Measurements from ENCODE around the gene TGM4.

The TGM4 gene

DNA sequence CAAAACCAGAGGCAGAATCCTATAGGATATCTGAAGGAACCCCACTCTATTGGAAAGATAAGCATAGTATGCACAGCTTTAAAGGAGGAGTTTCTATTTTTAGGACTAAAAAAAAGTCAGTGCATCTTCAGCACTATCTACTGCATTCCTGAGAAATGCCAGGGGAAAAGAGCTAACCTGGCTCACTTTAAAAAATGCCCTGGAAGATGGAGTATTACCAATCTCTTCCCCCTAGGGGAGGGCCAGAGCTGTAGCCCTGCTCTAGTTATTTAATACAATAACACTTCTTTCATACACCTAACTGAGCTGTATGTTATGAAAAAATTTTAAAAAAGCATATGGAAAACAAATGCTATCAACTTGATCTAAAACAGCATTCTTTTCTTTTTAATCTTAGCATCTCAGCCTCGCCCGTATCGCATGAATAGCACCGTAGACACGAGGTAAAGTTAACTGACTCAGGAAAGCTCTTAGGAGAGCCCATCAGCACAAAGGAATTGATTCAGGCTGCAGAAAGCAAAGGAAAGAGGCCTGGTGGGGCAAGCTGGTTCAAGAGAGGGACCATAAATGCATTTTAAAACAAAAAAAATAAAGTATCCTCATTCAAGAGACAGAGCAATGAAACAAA is 50.2 kb downstream of the TGM4 start:
- no peaks in the 10 kb centered on the region for H3K36me3 ChIP-seq (ENCODE audit: low read length)
- no peak overlapping the region for H3K4me2 ChIP-seq (ENCODE audit: low read depth, low read length, poor library complexity, severe bottlenecking)
- no peak overlapping the region for H3K27ac ChIP-seq (ENCODE audit: low read depth, low read length)

GRCh38 chr3:44926172-44926571 is 51.8 kb downstream of the TGM4 start:
- no peaks in the 10 kb centered on the region for H3F3A ChIP-seq (ENCODE audit: insufficient read depth)
- TF ChIP-seq CTCF (IDR thresholded peaks at IDR 0.05; ENCODE audit: insufficient read depth, low read length, poor library complexity, severe bottlenecking) (no peak), EZH2phosphoT487 (conservative IDR thresholded peaks at IDR 0.05; ENCODE audit: low read length) (no peak)
- H3K9me2 ChIP-seq (replicated peaks; ENCODE audit: insufficient read depth, low read length) = no peaks in the 10 kb centered on the region
- H3K79me2 ChIP-seq (ENCODE audit: insufficient read depth, low read length) = no peaks in the 10 kb centered on the region
- no peak overlapping the region for H3K4me2 ChIP-seq (ENCODE audit: low read depth, low read length, poor library complexity, severe bottlenecking)
- H3K9me3 ChIP-seq (ENCODE audit: insufficient read depth, low read length) = no peaks in the 10 kb centered on the region
- H3K4me3 ChIP-seq (ENCODE audit: insufficient read depth, low read length, poor library complexity, severe bottlenecking) = no peak overlapping the region
- no peaks in the 10 kb centered on the region for H3K36me3 ChIP-seq (ENCODE audit: low read length)
- no peaks in the 10 kb centered on the region for H4K20me1 ChIP-seq (ENCODE audit: low read depth, low read length)
- H2AFZ ChIP-seq (ENCODE audit: low read depth, low read length, severe bottlenecking) = no peak overlapping the region
- no peak overlapping the region for H3K9ac ChIP-seq (ENCODE audit: low read length)
- H3K27me3 ChIP-seq (ENCODE audit: low read length) = no peaks in the 10 kb centered on the region
- H3K27ac ChIP-seq (ENCODE audit: low read depth, low read length) = no peak overlapping the region

More for the DNA sequence above, 50.2 kb downstream of the TGM4 start:
- H3F3A ChIP-seq (ENCODE audit: insufficient read depth) = no peaks in the 10 kb centered on the region
- no peaks in the 10 kb centered on the region for H3K9me2 ChIP-seq (replicated peaks; ENCODE audit: insufficient read depth, low read length)
- no peaks in the 10 kb centered on the region for H3K9me3 ChIP-seq (ENCODE audit: insufficient read depth, low read length)
- no peak overlapping the region for H2AFZ ChIP-seq (ENCODE audit: low read depth, low read length, severe bottlenecking)
- no peaks in the 10 kb centered on the region for H3K79me2 ChIP-seq (ENCODE audit: insufficient read depth, low read length)
- no peak overlapping the region for H3K9ac ChIP-seq (ENCODE audit: low read length)
- no peaks in the 10 kb centered on the region for H4K20me1 ChIP-seq (ENCODE audit: low read depth, low read length)
- H3K4me3 ChIP-seq (ENCODE audit: insufficient read depth, low read length, poor library complexity, severe bottlenecking) = no peak overlapping the region
- no peak for TF ChIP-seq CTCF (IDR thresholded peaks at IDR 0.05; ENCODE audit: insufficient read depth, low read length, poor library complexity, severe bottlenecking)
- TF ChIP-seq EZH2phosphoT487 (conservative IDR thresholded peaks at IDR 0.05; ENCODE audit: low read length) = no peak
- H3K27me3 ChIP-seq (ENCODE audit: low read length) = no peaks in the 10 kb centered on the region

DNA sequence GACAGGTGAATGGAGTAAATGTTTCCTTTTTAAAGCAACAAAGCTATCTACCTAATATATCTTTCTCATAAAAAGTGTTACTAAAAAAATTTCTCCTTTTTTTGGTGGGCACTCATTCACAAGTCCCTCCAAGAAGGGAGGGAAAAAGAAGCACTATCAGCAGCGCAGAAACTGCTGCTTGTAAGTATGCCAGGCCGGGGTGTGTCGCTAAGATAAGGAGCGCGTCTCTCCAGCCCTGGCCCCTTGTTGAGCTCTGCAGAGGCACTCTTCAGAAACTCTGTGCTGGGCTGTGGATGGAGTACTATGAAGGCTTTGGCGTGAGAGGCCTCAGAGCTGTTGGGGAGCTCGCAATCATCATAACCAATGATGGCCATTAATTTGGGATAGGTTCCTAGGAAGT is 52.5 kb downstream of the TGM4 start:
- Histone ChIP-seq H3K4me3 (ENCODE audit: insufficient read depth, low read length, poor library complexity, severe bottlenecking) (no peak overlapping the region), H3K9ac (ENCODE audit: low read length) (no peak overlapping the region), H3K27me3 (ENCODE audit: low read length) (no peaks in the 10 kb centered on the region), H3K9me2 (replicated peaks; ENCODE audit: insufficient read depth, low read length) (no peaks in the 10 kb centered on the region), H3K79me2 (ENCODE audit: insufficient read depth, low read length) (no peaks in the 10 kb centered on the region), H3K4me2 (ENCODE audit: low read depth, low read length, poor library complexity, severe bottlenecking) (no peak overlapping the region), H2AFZ (ENCODE audit: low read depth, low read length, severe bottlenecking) (no peak overlapping the region), H3K27ac (ENCODE audit: low read depth, low read length) (no peak overlapping the region), H3F3A (ENCODE audit: insufficient read depth) (no peaks in the 10 kb centered on the region), H4K20me1 (ENCODE audit: low read depth, low read length) (no peaks in the 10 kb centered on the region), H3K36me3 (ENCODE audit: low read length) (no peaks in the 10 kb centered on the region), H3K9me3 (ENCODE audit: insufficient read depth, low read length) (no peaks in the 10 kb centered on the region)
- no peak for TF ChIP-seq EZH2phosphoT487 (conservative IDR thresholded peaks at IDR 0.05; ENCODE audit: low read length)
- no peak for TF ChIP-seq CTCF (IDR thresholded peaks at IDR 0.05; ENCODE audit: insufficient read depth, low read length, poor library complexity, severe bottlenecking)
